ENCODE results near the gene CFAP126. TPM values are rescaled to one million over a fixed set of nuclear protein-coding genes. Genes with fewer than 3 reads are reported as not detected.
"Not testable (repeated sequence)": the region's sequence is repeated elsewhere in the genome, so short reads cannot be mapped to it uniquely, and the experiment has no call there.

The CFAP126 gene
- total and polyA plus RNA-seq, 2 of the 13 experiments (the other 11 are each of a cell fraction or from before 2014, with no cell fraction given): not detected

DNA sequence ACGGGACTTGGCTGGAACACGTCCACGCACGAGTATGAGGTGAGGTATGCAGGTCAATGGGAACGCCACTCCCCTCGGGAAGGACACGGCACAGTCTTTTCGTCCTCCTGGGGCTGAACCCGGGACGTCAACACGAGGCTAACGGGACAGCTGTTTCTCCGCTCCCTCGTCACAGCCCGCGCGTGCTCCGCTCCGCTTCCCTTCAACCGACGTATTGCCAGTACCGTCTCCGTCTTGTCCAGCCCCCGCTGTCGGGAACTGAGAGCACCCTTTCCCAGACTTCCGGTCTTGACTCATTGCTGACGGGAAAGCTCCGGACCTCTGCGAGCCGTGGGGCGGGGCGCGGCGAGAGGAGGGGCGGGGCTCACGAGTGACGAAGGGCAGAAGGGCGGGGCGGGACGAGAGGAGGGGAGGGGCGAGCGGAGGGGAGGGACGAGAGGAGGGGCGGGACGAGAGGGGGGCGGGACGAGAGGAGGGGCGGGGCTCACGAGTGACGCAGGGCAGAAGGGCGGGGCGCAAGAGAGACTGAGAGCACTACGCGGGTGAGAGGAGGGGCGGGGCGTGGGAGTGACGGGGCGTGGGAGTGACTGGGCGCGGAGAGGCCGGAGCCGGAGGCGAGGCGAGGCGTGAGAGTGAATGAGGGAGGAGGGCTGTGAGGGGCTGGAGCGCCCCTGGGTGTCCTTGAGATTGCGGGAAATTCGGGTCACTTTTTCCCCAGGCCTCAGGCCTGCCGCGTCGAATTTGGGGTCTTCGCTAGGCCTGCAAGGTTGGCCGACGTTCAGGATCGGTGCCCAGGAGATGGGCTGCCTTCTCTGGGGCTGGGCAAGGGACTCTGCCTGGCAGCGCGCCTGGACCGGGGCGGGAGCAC is 22.2 kb upstream of the CFAP126 start (continued):
- TF ChIP-seq, protein P1, sequence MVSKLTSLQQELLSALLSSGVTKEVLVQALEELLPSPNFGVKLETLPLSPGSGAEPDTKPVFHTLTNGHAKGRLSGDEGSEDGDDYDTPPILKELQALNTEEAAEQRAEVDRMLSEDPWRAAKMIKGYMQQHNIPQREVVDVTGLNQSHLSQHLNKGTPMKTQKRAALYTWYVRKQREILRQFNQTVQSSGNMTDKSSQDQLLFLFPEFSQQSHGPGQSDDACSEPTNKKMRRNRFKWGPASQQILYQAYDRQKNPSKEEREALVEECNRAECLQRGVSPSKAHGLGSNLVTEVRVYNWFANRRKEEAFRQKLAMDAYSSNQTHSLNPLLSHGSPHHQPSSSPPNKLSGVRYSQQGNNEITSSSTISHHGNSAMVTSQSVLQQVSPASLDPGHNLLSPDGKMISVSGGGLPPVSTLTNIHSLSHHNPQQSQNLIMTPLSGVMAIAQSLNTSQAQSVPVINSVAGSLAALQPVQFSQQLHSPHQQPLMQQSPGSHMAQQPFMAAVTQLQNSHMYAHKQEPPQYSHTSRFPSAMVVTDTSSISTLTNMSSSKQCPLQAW (CRISPR knock-in tag; IDR thresholded peaks at IDR 0.05): peak; percentile 91
- TF ChIP-seq ZNF562 (CRISPR knock-in tag; IDR thresholded peaks at IDR 0.05; ENCODE audit: borderline replicate concordance): no peak
- TF ChIP-seq MLLT10 (CRISPR knock-in tag; IDR thresholded peaks at IDR 0.05): no peak
- TF ChIP-seq SAFB2 (CRISPR knock-in tag; IDR thresholded peaks at IDR 0.05; ENCODE audit: borderline replicate concordance, low read depth): 0 out of 2 replicates have a peak, but pooled peaks have one; percentile 20
- no peak for TF ChIP-seq ZUFSP (CRISPR knock-in tag; IDR thresholded peaks at IDR 0.05; ENCODE audit: borderline replicate concordance)

- Histone ChIP-seq H3K4me3 (replicated peaks in 1 of 3; ENCODE audit: insufficient read depth in 1 of 3, low read depth in 2 of 3, low read length in 3 of 3) (peak overlapping the region; percentile 60 to 83 (median 68)), H3K27ac (ENCODE audit: extremely low read length, insufficient read depth, low read length) (peak overlapping the region; percentile 74), H3K4me2 (ENCODE audit: low read depth, low read length) (peak overlapping the region; percentile 99), H3K9ac (ENCODE audit: insufficient read depth, low read depth, low read length) (peak overlapping the region; percentile 90), H3K4me1 (ENCODE audit: insufficient read depth, low read length) (peaks cover 50% of the 10 kb centered on the region)
- TF ChIP-seq KDM3A (CRISPR knock-in tag; IDR thresholded peaks at IDR 0.05; ENCODE audit: low read depth) (0 out of 2 replicates have a peak, but pooled peaks have one; percentile 3), ZNF550 (CRISPR knock-in tag; IDR thresholded peaks at IDR 0.05; ENCODE audit: borderline replicate concordance) (0 out of 2 replicates have a peak, but pooled peaks have one; percentile 5)
- TF ChIP-seq, protein P2, sequence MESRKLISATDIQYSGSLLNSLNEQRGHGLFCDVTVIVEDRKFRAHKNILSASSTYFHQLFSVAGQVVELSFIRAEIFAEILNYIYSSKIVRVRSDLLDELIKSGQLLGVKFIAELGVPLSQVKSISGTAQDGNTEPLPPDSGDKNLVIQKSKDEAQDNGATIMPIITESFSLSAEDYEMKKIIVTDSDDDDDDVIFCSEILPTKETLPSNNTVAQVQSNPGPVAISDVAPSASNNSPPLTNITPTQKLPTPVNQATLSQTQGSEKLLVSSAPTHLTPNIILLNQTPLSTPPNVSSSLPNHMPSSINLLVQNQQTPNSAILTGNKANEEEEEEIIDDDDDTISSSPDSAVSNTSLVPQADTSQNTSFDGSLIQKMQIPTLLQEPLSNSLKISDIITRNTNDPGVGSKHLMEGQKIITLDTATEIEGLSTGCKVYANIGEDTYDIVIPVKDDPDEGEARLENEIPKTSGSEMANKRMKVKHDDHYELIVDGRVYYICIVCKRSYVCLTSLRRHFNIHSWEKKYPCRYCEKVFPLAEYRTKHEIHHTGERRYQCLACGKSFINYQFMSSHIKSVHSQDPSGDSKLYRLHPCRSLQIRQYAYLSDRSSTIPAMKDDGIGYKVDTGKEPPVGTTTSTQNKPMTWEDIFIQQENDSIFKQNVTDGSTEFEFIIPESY (CRISPR knock-in tag; IDR thresholded peaks at IDR 0.05): peak; percentile 75
- TF ChIP-seq, protein P3, sequence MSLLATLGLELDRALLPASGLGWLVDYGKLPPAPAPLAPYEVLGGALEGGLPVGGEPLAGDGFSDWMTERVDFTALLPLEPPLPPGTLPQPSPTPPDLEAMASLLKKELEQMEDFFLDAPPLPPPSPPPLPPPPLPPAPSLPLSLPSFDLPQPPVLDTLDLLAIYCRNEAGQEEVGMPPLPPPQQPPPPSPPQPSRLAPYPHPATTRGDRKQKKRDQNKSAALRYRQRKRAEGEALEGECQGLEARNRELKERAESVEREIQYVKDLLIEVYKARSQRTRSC (CRISPR knock-in tag; IDR thresholded peaks at IDR 0.05; ENCODE audit: low read depth): 0 out of 2 replicates have a peak, but pooled peaks have one; percentile 0
- FAIRE-seq; CTCF ChIA-PET (ENCODE audit: low intra/inter-chr PET ratio, low total read pairs); H2AFZ ChIP-seq (ENCODE audit: low read length); DNase-seq (ENCODE audit: low spot score); H4K20me1 ChIP-seq (ENCODE audit: insufficient read depth, low read length); BruUV-seq (replicated peaks); H3K79me2 ChIP-seq (ENCODE audit: insufficient read depth, low read length); intact Hi-C loops (cut with micrococcal nuclease; ENCODE audit: unreplicated experiment); ATAC-seq; H3K27me3 ChIP-seq (ENCODE audit: control insufficient read depth in 1 of 2, insufficient read depth in 2 of 2, low read length in 2 of 2); H3K36me3 ChIP-seq (replicated peaks in 1 of 2; ENCODE audit: control insufficient read depth in 1 of 2, insufficient read depth in 2 of 2, low read length in 2 of 2); H3K9me3 ChIP-seq (ENCODE audit: low read length): not testable (repeated sequence)
- in situ Hi-C loops (cut with HindIII; ENCODE audit: extremely low pct_ligation_motif_present, low pct_unique_long_range_greater_than_20kb): loop anchor here (10.0 kb wide), 1 partner anchor 164 kb away; the partner anchor contains the start of genes APOA2 and TOMM40L
- POLR2A ChIA-PET: interaction anchor here (0.7 to 2.4 kb wide), 15 partner anchors 9 to 206 kb away, joined by 3 to 23 read pairs (median 7); partner anchors contain the start of genes ADAMTS4, APOA2, CFAP126 and NDUFS2
- 74% methylated on average over 16 of the region's 16 CpGs for WGBS (ENCODE audit: low lambda C conversion rate)
These were observed 21.5 kb upstream of the CFAP126 start for GRCh38 chr1:161389158-161389557.

All from HepG2 (cell line).